ENCODE results near the gene NAGA.

NAGA gene

DNA sequence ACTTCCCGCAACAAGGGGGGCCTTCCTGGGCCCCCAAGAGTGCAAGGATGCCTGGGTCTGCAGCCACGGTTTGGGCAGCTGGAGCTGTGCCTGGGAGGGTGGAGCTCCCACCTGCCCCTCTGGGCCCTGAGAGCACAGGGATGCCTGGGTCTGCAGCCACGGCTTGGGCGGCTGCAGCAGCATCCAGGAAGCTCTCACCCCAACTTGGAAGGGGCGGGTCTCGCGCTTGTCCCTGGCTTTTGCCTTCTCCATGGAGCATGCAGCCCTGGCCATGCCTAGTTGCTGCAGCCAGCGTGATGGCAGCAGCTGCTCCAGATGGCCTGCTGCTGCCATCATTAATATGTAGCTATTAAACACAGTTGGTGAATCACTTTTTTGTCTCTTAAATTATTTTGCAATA lies 35.4 kb downstream of the NAGA start:
- DNase-seq: no peak

DNA sequence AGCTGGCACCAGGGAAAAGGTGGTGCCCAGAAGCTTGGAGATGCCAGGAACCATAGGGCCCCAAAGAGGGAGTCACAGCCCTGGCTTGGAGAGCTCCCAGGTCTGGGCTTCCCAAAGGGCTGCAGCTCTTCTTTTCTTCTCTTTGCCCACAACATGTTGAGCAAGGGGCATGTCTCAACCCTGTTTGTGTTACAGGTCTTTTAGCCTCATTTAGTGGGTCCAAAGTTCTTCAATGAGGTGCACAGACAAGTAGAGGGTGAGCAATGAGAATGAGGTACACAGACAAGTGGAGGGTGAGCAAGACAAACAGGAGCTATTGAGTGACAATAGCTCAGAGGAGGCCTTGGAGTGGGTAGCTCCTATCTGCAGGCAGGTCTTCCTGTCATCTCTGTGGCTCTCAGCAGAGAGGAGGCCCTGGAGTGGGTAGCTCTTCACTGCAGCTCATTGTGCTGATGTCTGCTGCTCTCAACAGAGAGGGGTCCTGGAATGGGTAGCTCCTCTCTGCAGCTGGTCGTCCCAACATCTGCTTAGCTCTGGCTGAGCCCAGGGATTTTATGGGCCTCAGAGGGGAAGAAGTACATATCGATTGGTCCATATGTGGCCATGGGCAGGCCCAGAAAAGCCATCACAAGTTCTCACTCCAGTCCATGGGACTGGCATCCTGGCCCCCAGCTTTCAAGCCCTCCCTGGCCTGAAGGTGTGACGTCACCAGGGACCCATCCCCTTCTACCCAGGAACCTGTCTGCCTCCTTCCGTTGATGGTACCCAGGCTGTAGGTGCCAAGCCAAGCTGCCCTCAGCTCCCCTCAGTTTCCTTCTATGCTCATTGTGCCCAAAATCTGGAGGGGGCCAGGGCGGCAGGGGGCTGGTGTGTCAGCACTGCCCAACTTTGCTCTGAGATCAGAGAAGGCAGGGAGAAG lies 37.1 kb downstream of the NAGA start:
- DNase-seq: no peak

DNA sequence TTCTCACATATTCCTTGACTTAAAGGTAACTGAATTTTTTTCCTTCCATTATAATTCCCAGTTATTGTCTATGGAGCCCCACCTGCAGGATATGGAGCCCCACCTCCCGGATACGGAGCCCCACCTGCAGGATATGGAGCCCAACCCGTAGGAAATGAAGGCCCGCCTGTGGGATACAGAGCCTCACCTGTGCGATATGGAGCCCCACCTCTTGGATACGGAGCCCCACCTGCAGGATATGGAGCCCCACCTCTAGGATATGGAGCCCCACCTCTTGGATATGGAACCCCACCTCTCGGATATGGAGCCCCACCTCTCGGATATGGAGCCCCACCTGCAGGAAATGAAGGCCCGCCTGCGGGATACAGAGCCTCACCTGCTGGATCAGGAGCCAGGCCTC lies 43.9 kb downstream of the NAGA start:
- DNase-seq: no peak

DNA sequence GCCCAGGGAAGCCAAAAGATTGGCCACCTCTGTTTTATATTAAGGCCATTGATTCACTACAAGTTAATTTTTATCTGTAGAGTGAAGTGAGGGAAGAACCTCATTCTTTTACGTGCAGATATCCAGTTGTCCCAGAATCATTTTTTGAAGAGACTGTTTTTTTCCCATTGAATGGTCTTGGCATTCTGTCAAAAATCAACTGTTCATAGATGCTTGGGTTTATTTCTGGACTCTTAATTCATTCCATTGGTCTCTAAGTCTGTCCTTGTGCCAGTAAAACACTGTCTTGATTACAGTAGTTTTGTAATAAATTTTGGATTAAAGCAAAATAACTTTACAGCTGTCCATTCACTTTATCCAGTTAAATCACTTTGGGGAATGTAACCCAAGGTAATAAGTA lies 45.2 kb downstream of the NAGA start:
- no peak for DNase-seq

DNA sequence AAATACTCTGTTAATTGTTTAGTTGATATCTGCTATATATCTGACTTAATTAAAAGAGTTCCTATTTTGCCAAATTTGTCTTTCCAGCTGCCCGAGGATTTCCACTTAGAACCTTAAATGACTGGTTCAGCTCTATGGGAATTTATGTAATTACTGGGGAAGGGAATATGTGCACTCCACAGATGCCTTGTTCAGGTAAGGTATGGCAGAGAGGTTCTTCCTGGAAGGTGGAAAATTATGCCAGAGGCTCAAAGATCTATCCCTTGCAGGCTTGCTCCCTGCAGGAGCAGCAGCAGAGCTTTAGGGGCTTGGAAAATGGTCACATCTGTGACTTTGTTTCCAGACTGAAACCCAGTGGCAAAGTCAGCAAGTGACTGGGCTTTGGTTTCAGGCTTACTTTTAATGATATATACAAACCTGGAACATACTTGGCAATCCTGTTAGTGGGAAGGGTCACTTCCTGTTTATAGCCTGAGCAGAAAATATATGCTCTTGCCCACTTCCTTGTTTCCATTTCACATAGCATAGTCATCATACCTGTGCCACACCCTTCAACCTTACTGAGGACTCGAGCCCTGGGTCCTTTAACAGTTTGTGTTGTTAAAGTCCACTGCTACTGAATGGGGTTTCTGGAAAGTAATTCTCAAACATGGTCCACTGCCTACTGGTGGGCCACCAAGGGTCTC lies 48.3 kb downstream of the NAGA start:
- no peak for DNase-seq

DNA sequence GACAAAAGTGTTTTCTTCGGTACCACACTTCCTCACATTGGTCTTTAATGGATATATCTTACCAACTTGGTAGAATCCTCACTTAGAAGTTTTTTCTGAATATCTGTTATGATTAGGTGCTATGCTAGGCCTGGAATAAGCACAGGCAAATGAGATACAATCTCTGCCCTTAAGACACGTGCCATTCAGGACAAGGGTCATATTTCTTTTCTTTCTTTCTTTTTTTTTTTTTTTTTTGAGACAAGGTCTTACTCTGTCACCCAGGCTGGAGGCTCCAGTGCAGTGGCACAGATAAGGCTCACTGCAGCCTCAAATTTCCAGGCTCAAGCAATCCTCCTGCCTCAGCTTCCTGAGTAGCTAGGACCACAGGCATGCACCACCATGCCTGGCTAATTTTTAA lies 49.0 kb downstream of the NAGA start:
- DNase-seq: no peak

DNA sequence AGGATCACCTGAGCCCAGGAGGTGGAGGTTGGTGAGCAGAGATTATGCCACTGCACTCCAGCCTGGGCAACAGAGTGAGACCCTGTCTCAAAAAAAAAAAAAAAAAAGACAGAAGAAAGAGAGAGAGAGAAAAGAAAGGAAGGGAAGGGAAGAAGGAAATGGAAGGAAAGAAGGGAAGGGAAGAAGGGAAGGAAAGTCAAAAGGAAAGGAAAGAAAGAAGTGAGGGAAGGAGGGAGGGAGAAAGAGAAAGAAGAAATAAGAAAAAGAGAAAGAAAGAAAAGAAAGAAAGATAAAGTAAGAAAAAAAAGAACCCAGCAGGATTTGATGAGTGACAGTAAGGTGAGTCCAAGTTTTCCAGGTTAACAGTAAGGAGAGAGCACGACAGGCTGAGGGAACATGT lies 52.4 kb downstream of the NAGA start:
- no peak for DNase-seq

DNA sequence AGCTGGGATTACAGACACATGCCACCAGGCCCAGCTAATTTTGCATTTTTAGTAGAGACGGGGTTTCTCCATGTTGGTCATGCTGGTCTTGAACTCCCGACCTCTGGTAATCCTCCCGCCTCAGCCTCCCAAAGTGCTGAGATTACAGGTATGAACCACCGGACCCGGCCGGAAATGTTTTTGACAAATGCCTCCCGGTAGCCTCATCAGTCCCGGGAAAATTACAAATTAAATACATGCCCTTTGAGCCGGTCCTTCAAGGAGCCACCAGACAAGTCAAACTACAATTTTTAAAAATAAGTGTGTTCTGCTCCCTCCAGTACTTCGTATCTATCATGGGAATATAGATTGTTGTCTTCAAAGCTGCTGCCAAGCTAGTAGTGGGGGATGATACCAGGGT lies 54.5 kb downstream of the NAGA start:
- no peak for DNase-seq

DNA sequence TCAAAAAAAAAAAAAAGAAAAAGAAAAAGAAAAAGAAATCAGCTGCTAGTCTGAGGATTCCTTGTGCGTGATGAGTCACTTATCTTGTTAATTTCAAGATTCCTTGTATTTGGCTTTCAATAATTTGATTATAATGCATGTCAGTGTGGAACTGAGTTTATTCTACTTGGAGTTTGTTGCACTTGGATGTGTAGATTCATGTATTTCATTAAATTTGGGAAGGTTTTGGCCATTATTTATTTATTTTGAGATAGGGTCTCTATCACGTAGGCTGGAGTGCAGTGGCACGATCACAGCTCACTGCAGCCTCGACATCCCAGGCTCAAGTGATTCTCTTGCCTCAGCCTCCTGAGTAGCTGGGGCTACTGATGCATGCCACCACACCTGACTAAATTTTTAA lies 57.2 kb downstream of the NAGA start:
- DNase-seq: no peak

DNA sequence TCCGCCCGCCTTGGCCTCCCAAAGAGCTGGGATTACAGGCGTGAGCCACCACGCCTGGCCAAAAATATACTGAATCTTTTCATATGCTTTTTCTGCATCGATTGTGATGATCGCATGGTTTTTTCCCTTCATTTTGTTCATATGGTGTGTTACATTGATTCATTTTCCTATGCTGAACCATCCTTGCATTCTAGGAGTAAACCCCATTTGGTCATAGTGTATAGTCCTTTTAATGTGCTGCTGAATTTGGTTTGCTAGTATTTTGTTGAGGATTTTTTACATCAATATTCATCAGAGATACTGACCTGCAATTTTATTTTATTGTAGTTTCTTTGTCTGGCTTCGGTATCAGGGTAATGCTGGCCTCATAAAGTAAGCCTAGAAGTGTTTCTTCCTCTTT lies 59.8 kb downstream of the NAGA start:
- DNase-seq: no peak

Data from femur (tissue), 1 donor.